Panc1 (cell line): Measurements from ENCODE around the gene SAA4.

Experiments
- CTCF ChIP-seq: fragments of 450-650 bp; IDR thresholded peaks from 2 replicates; pipeline ENCODE4 v1.5.1; 2017; ENCODE audit warnings: mild to moderate bottlenecking
- SIN3A ChIP-seq: IDR thresholded peaks from 2 replicates; pipeline ENCODE4 v1.6.1; 2012; ENCODE audit warnings: low read depth, mild to moderate bottlenecking, low read length, moderate library complexity, borderline replicate concordance; ENCODE audit not compliant: insufficient read depth
- TF ChIP-seq, protein P1 (sequence below), 2 experiments: IDR thresholded peaks; 2 replicates each; pipeline ENCODE4 v1.6.1; 2011 to 2012; ENCODE audit warnings: low read depth in 2 of 2, control low read depth in 1 of 2, low read length in 1 of 2, mild to moderate bottlenecking in 1 of 2, moderate library complexity in 1 of 2; ENCODE audit not compliant: insufficient read depth in 1 of 2

DNA sequence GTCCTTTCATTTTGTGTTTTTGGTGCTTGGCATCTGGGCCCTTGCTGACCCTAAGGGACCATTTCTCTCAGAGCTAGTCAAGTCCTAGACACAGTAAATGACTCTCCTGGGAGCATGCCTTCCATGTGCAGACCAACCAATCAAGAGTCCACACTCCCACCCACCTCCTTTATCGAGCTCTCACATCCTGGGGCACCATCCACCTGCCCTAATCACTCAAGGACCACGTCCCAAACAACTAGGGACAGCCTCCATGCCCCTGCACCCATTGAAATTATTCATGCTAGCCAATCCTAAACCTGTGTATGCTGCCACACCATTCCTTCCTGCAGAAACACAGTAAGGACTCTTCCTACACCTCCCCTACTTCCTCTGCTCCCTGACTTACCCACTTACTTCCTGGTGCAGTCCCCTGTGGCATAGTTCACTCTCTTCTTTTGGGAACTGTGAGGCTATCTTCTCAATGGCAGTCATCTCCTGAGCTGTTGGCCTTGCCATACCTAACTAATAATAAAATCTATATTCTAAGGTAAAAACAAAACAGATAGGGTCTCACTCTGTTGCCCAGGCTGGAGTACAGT, 18.3 kb upstream of the SAA4 start:
- TF ChIP-seq SIN3A: no peak
- no peak for TF ChIP-seq CTCF
- TF ChIP-seq, protein P1, sequence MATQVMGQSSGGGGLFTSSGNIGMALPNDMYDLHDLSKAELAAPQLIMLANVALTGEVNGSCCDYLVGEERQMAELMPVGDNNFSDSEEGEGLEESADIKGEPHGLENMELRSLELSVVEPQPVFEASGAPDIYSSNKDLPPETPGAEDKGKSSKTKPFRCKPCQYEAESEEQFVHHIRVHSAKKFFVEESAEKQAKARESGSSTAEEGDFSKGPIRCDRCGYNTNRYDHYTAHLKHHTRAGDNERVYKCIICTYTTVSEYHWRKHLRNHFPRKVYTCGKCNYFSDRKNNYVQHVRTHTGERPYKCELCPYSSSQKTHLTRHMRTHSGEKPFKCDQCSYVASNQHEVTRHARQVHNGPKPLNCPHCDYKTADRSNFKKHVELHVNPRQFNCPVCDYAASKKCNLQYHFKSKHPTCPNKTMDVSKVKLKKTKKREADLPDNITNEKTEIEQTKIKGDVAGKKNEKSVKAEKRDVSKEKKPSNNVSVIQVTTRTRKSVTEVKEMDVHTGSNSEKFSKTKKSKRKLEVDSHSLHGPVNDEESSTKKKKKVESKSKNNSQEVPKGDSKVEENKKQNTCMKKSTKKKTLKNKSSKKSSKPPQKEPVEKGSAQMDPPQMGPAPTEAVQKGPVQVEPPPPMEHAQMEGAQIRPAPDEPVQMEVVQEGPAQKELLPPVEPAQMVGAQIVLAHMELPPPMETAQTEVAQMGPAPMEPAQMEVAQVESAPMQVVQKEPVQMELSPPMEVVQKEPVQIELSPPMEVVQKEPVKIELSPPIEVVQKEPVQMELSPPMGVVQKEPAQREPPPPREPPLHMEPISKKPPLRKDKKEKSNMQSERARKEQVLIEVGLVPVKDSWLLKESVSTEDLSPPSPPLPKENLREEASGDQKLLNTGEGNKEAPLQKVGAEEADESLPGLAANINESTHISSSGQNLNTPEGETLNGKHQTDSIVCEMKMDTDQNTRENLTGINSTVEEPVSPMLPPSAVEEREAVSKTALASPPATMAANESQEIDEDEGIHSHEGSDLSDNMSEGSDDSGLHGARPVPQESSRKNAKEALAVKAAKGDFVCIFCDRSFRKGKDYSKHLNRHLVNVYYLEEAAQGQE (IDR thresholded peaks at IDR 0.05; ENCODE audit: insufficient read depth in 1 of 2, low read depth in 2 of 2, low read length in 1 of 2): no peak
